T-helper 2 cell treated with Interferon-gamma antibody and Interleukin-4, amounts not matched to agents 5 μg/mL and 100 μg/mL, for 36 hours (primary cell): ENCODE measurements around the gene FBXO46.

ENCODE experiments used
- DNase-seq: peaks from one replicate; pipeline ENCODE4 v3.0.0; 2021; ENCODE audit warnings: low spot score
- H3K27ac Mint-ChIP-seq: one replicate; pipeline ENCODE4 v1.8.0; 2021; ENCODE audit warnings: mild to moderate bottlenecking, mixed read lengths
- H3K27me3 Mint-ChIP-seq: one replicate; pipeline ENCODE4 v1.8.0; 2021; ENCODE audit warnings: low read depth, mixed read lengths
- H3K36me3 Mint-ChIP-seq: one replicate; pipeline ENCODE4 v1.8.0; 2021; ENCODE audit warnings: low read depth, mixed read lengths
- H3K4me1 Mint-ChIP-seq: one replicate; pipeline ENCODE4 v1.8.0; 2021; ENCODE audit warnings: low read depth, mixed read lengths
- H3K4me3 Mint-ChIP-seq: one replicate; pipeline ENCODE4 v1.8.0; 2022; ENCODE audit warnings: mild to moderate bottlenecking, moderate library complexity, mixed read lengths
- H3K9me3 Mint-ChIP-seq: one replicate; pipeline ENCODE4 v1.8.0; 2021; ENCODE audit warnings: mixed read lengths

FBXO46 gene

DNA sequence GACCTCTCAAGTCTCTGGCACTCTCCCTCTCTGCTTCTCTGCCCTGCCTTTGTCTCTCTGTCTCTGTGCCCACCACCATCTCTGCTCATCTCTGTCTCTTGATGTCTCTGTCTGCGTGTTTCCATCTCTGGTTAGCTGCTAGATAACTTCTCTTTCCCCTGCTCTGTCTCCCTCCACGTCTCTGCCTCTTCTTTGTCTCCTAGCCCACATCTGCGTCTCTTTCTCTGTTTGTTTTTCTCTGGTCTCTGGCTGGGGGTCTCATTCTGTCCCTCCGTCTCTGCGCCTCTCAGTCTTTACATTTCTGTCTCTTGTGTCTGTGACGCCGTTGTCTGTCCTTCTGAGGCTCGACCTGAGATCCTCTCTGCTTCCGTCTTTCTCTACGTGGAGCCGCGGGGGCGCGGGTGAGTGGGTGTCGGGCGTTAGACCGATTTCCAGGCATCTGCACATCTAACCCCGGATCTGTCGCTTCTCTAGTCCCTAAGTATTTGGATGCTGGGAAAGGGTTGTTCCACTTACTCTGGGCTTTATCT is 62.3 kb downstream of the FBXO46 start:
- Mint-ChIP-seq H3K36me3 (peaks cover 2% of the 10 kb centered on the region), H3K4me1 (peaks cover 30% of the 10 kb centered on the region), H3K27me3 (peaks cover 3% of the 10 kb centered on the region), H3K27ac (peak overlapping the region; percentile 79), H3K4me3 (peak overlapping the region; percentile 87), H3K9me3 (no peaks in the 10 kb centered on the region)
- DNase-seq: peak; percentile 50

DNA sequence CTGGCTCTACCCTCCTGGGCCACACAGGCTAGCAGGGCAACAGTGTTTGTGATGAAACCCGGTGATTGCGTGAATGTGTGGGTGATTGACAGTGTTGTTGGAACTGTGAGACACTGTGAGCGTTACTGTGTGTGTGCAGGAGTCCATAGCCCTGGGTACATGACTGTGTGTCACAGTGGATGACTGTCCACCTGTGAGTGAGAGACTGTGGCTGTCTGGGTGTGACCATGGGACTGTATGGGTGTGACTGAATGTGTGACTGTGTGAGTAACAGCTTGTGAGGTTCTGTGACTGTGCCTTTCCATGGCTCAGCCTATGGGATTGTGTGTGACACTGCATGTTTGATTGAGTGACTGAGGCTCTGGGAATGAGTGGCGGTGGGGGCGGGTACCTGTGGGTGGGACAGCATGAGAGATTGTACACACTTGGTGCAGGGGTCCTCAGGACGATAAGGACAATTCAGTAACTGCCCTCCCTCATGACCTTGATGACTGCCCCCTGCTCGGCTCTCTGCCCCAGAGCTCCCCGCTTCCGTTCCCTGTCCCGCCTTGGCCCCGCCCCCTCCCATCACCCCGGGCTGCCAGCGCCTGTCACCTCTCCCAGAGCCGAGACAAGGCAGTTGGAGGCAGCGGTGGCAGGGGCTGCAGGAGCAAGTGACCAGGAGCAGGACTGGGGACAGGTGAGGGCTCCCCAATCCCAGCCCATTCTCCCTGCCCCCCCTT is 62.9 kb downstream of the FBXO46 start, which contains the start of gene GIPR:
Gene GIPR (plus strand): TSS at position 602 of the 722 bp plus-strand sequence. CDS start 1,300 bp downstream, outside the sequence.
- Mint-ChIP-seq H3K36me3 (peaks cover 2% of the 10 kb centered on the region), H3K4me1 (peaks cover 30% of the 10 kb centered on the region), H3K27me3 (peaks cover 3% of the 10 kb centered on the region), H3K4me3 (peak within 1 kb of the TSS; percentile 87), H3K9me3 (no peaks in the 10 kb centered on the region), H3K27ac (peak within 1 kb of the TSS; percentile 79)
- peak; percentile 77 for DNase-seq

DNA sequence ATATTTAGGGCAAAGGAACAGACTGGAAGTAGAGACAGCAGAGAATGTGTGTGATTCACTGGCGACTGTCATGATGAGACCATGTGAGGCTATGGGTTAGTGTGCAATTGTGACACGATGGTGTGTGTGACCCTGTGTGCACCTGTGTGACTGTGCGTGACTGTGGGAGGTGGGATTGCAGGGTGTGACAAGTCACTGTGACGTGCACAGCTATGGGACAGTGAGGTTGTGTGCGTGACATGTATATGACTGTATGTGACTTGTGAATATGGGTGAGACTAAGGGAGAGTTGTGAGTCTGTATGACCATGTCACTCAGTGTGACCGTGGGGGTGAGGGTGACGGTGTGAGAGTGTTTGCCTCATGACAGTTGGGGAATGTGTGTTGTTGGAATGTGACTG is 66.1 kb downstream of the FBXO46 start:
- Mint-ChIP-seq H3K27ac (no peak overlapping the region), H3K27me3 (peaks cover 7% of the 10 kb centered on the region), H3K4me3 (no peak overlapping the region), H3K9me3 (no peaks in the 10 kb centered on the region), H3K4me1 (peaks cover 19% of the 10 kb centered on the region), H3K36me3 (no peaks in the 10 kb centered on the region)
- no peak for DNase-seq

DNA sequence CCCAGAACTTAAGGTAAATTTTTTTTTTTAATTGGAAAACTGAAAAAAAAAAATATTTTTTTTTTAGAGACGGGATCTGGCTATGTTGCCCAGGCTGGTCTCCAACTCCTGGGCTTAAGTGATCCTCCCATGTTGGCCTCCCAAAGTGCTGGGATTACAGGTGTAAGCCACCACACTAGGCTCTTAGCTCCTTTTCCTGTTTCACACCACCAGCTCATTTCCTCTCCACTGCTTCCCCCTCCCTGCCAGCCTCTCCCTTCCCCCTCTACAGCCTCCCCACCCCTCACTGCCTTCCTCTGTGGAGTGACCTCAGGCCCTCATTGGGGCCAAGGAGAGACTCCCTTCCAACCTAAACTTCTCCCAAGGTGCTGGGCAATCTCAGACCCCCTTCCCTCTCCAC is 66.9 kb downstream of the FBXO46 start:
- Mint-ChIP-seq H3K36me3 (no peaks in the 10 kb centered on the region), H3K4me3 (no peak overlapping the region), H3K27me3 (peaks cover 7% of the 10 kb centered on the region), H3K9me3 (no peaks in the 10 kb centered on the region), H3K4me1 (peaks cover 15% of the 10 kb centered on the region), H3K27ac (peak overlapping the region; percentile 11)
- DNase-seq: no peak

DNA sequence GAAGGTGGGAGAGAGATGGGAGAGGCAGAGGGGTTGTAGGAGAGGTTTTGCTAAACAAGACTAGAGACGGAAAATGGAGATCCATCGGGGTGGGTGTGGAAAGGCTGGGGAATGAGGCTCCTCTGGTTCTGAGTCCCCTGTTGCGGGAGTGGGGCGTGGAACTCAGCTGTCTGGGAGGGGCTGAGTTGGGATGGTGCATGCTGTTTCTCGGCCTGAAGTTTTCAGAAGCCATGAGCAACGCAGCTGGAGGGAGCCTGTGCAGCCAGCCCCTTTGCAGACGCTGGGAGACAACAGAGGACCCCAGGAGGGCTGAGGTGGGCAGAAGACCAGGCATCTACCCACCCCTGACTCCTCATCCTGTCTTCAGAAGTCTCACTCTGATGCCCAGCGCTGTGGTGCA is 70.1 kb downstream of the FBXO46 start:
- no peak overlapping the region for H3K27ac Mint-ChIP-seq
- H3K36me3 Mint-ChIP-seq: no peaks in the 10 kb centered on the region
- peaks cover 7% of the 10 kb centered on the region for H3K27me3 Mint-ChIP-seq
- H3K4me1 Mint-ChIP-seq: peaks cover 3% of the 10 kb centered on the region
- no peaks in the 10 kb centered on the region for H3K9me3 Mint-ChIP-seq
- no peak overlapping the region for H3K4me3 Mint-ChIP-seq
- DNase-seq: no peak
